Calu3 (cell line): Measurements from ENCODE around the gene ZBED5. TPM values are rescaled to one million over a fixed set of nuclear protein-coding genes. Genes with fewer than 3 reads are reported as not detected.

Experiments
- BruUV-seq: library from RNA; stranded (reverse); fragments of 400-500 nt; replicated peaks from 2 replicates; lab custom pipeline; 2021; lab: Mats Ljungman, UMichigan
- CTCF ChIA-PET: fragments of 300-600 bp; sonication (Branson Sonifier 250); formaldehyde crosslinking; loops from one replicate; lab custom pipeline; 2022; ENCODE audit warnings: antibody characterized with exemption; lab: Charles Lee
- DNase-seq: peaks from one replicate; pipeline ENCODE4 v3.0.0; 2022
- H3K27ac Mint-ChIP-seq: one replicate; pipeline ENCODE4 v1.8.0; 2022; ENCODE audit warnings: mixed read lengths; ENCODE audit not compliant: unreplicated experiment
- H3K27me3 Mint-ChIP-seq: one replicate; pipeline ENCODE4 v1.8.0; 2022; ENCODE audit warnings: mixed read lengths; ENCODE audit not compliant: unreplicated experiment
- H3K36me3 Mint-ChIP-seq: one replicate; pipeline ENCODE4 v1.8.0; 2022; ENCODE audit warnings: mild to moderate bottlenecking, moderate library complexity, mixed read lengths; ENCODE audit not compliant: insufficient read depth, unreplicated experiment
- H3K4me1 Mint-ChIP-seq: one replicate; pipeline ENCODE4 v1.8.0; 2022; ENCODE audit warnings: mild to moderate bottlenecking, low read depth, mixed read lengths; ENCODE audit not compliant: unreplicated experiment
- H3K4me3 Mint-ChIP-seq: one replicate; pipeline ENCODE4 v1.8.0; 2022; ENCODE audit warnings: mild to moderate bottlenecking, low read depth, moderate library complexity, mixed read lengths; ENCODE audit not compliant: unreplicated experiment
- H3K9me3 Mint-ChIP-seq: one replicate; pipeline ENCODE4 v1.8.0; 2022; ENCODE audit warnings: low read depth, mixed read lengths; ENCODE audit not compliant: unreplicated experiment
- CTCF ChIP-seq: fragments of 200-600 bp; IDR thresholded peaks from one replicate; pipeline ENCODE4 v1.8.0; 2022; ENCODE audit warnings: antibody characterized with exemption; ENCODE audit not compliant: unreplicated experiment
- intact Hi-C: fragments of 100-400 bp; cut with micrococcal nuclease; formaldehyde crosslinking; loops from one replicate; pipeline ENCODE4 v1.10.0; 2022; ENCODE audit not compliant: unreplicated experiment
- total RNA-seq: library from RNA; stranded (reverse); gene quantifications from 2 replicates; pipeline ENCODE4 v1.2.3, GENCODE V29; 2022

The ZBED5 gene
- total RNA-seq, 1 experiment from 2014 or later: 51.4 TPM

GRCh38 chr11:10813945-10814344, 43.9 kb downstream of the ZBED5 start:
- CTCF ChIA-PET: no interaction called here
- no peak overlapping the region for H3K27ac Mint-ChIP-seq
- no peaks in the 10 kb centered on the region for H3K27me3 Mint-ChIP-seq
- H3K4me3 Mint-ChIP-seq: no peak overlapping the region
- H3K4me1 Mint-ChIP-seq: peaks cover 7% of the 10 kb centered on the region
- intact Hi-C loops: no loop called here
- no TSS peak for BruUV-seq
- H3K9me3 Mint-ChIP-seq: no peaks in the 10 kb centered on the region
- H3K36me3 Mint-ChIP-seq: peaks cover 8% of the 10 kb centered on the region
- no peak for DNase-seq
- TF ChIP-seq CTCF: no peak

GRCh38 chr11:10809373-10810160, 48.3 kb downstream of the ZBED5 start:
- H3K4me3 Mint-ChIP-seq: peak overlapping the region; percentile 95
- no peaks in the 10 kb centered on the region for H3K27me3 Mint-ChIP-seq
- peaks cover 52% of the 10 kb centered on the region for H3K36me3 Mint-ChIP-seq
- H3K4me1 Mint-ChIP-seq: peaks cover 7% of the 10 kb centered on the region
- BruUV-seq: TSS peak; percentile 76
- no peak for TF ChIP-seq CTCF
- H3K9me3 Mint-ChIP-seq: no peaks in the 10 kb centered on the region
- H3K27ac Mint-ChIP-seq: peak overlapping the region; percentile 96
- CTCF ChIA-PET: interaction anchor here (0.6 to 2.9 kb wide), 13 partner anchors 16 to 201 kb away, joined by 3 to 13 read pairs (median 7); partner anchors contain the start of genes CTR9 and ZBED5
- DNase-seq: peak; percentile 46
- intact Hi-C loops: loop anchor here (5.0 to 10.0 kb wide), 3 partner anchors 48 to 123 kb away; partner anchors contain the start of gene ZBED5

GRCh38 chr11:10808553-10809372, 49.1 kb downstream of the ZBED5 start, which contains the start of gene EIF4G2:
Gene EIF4G2, minus strand, starts transcription at chr11:10808926.
- peaks cover 58% of the 10 kb centered on the region for H3K36me3 Mint-ChIP-seq
- H3K4me3 Mint-ChIP-seq: peak within 1 kb of the TSS; percentile 95
- H3K27ac Mint-ChIP-seq: peak within 1 kb of the TSS; percentile 96
- no peak for TF ChIP-seq CTCF
- BruUV-seq: no TSS peak
- DNase-seq: peak; percentile 97
- no peaks in the 10 kb centered on the region for H3K27me3 Mint-ChIP-seq
- CTCF ChIA-PET: interaction anchor here (0.6 to 2.9 kb wide), 16 partner anchors 10 to 613 kb away, joined by 3 to 13 read pairs (median 6); partner anchors contain the start of genes CTR9 and ZBED5
- peaks cover 7% of the 10 kb centered on the region for H3K4me1 Mint-ChIP-seq
- H3K9me3 Mint-ChIP-seq: no peaks in the 10 kb centered on the region
- intact Hi-C loops: loop anchor here (5.0 to 10.0 kb wide), 3 partner anchors 49 to 124 kb away; partner anchors contain the start of gene ZBED5

- TF ChIP-seq CTCF: no peak
- H3K27me3 Mint-ChIP-seq: no peaks in the 10 kb centered on the region
- peak overlapping the region; percentile 96 for H3K27ac Mint-ChIP-seq
- H3K36me3 Mint-ChIP-seq: peaks cover 64% of the 10 kb centered on the region
- H3K9me3 Mint-ChIP-seq: no peaks in the 10 kb centered on the region
- CTCF ChIA-PET: interaction anchor here (0.7 to 2.9 kb wide), 12 partner anchors 9 to 203 kb away, joined by 3 to 13 read pairs (median 6); partner anchors contain the start of gene CTR9
- H3K4me3 Mint-ChIP-seq: peak overlapping the region; percentile 95
- intact Hi-C loops: loop anchor here (5.0 to 10.0 kb wide), 3 partner anchors 49 to 124 kb away; partner anchors contain the start of gene ZBED5
- DNase-seq: no peak
- H3K4me1 Mint-ChIP-seq: peaks cover 7% of the 10 kb centered on the region
- no TSS peak for BruUV-seq
Measured at GRCh38 chr11:10808235-10808552, 49.7 kb downstream of the ZBED5 start.
